A549 treated with RU486 at 1 μM for 4 hours (cell line): ENCODE results near the gene EMC1. TPM values are rescaled to one million over a fixed set of nuclear protein-coding genes. Genes with fewer than 3 reads are reported as not detected.

Experiments used
- total RNA-seq: library from RNA; stranded (reverse); fragments of 200-300 nt; extraction: Qiagen RNA extraction; gene quantifications from 5 replicates; pipeline ENCODE4 v1.2.3, GENCODE V29; 2022; ENCODE audit warnings: low read depth

EMC1 gene
- 27.0 to 37.6 TPM (median 34.2 TPM) in 5 replicates for total RNA-seq

GRCh38 chr1:19251305-19252196, at the start of gene EMC1, which contains the start of gene MRTO4:
EMC1 (minus strand) TSS chr1:19251524; CDS start chr1:19251509, 15 bp downstream.
MRTO4 (plus strand) TSS chr1:19251805; CDS start chr1:19251836, 31 bp downstream.

DNA sequence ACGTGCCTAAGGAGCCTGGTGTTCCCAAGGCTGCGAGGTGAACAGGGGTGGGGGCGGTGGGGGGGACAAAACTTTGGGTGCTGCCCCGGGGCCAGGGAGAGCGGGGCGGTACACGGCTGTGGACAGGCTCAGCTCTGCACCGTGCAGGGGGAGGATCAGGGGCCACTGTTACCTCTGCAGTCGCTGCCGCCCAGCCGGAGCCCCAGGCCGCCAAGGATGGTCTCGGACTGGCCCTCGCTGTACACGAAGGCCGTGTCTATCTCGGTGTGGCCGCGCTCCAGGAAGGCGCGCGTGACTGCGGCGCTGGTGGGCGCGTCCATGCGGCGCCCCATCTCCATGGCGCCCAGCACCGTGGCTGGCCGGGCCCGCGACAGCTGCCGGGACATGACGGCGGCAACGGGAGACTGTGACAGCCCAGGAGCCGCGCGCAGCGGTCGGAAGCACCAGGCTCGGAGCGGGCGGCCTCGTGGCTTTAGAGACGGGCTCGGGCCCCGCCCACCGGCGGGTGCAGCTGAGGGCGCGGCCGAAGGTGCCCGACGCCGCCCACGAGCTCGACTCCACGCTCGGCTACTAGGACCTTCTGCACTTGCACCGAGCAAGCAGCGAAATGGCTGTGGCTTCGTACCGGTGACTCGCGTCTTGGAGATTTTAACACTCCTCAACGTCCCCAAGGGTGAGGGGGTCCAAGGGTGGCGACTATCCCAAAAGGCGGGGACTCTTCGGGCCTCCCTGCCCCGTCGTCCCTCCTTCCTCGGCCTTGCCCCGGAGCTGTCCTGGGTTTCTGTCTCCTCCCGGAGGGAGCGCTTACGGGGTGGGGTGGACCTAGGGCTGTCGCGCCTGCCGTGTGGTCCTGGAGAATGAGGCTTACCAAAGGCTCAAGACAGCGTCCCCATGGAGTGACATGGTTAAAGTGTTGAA, 37.3 kb upstream of the EMC1 start, which contains the start of gene AKR7A3:
Gene AKR7A3, minus strand, starts transcription at position 447 of the 918 bp plus-strand sequence. Its CDS starts 61 bp downstream, at position 386.

GRCh38 chr1:19209990-19210771, 41.1 kb downstream of the EMC1 start, which contains the start of gene UBR4:
UBR4 (minus strand) TSS chr1:19210266; CDS start chr1:19210248, 18 bp downstream.

Other genes with a start within 250 kb of the EMC1 start
- 91.6 to 131 TPM (median 105 TPM) in 5 replicates for gene UBR4, start 41.3 kb downstream of the EMC1 start, total RNA-seq
- 69.5 to 77.2 TPM (median 70.8 TPM) in 5 replicates for gene MRTO4, start 281 bp upstream of the EMC1 start, total RNA-seq
- gene AKR7A3, start 37.2 kb upstream of the EMC1 start, total RNA-seq: 0.08 to 0.24 TPM (median 0.15 TPM) in 4 of 5 replicates, not detected in the other
- 34.4 to 54.8 TPM (median 52.5 TPM) in 5 replicates for gene AKR7A2, start 60.6 kb upstream of the EMC1 start, total RNA-seq
- 16.7 to 25.9 TPM (median 22.4 TPM) in 5 replicates for gene SLC66A1, start 60.8 kb upstream of the EMC1 start, total RNA-seq
- 225 to 249 TPM (median 228 TPM) in 5 replicates for gene CAPZB, start 234.0 kb upstream of the EMC1 start, total RNA-seq